ENCODE results near the gene RUVBL2. TPM values are rescaled to one million over a fixed set of nuclear protein-coding genes. Genes with fewer than 3 reads are reported as not detected.

Gene RUVBL2
- total and polyA plus RNA-seq, 2 of the 4 experiments (the other 2 are of a cell fraction) = 196 to 391 TPM

DNA sequence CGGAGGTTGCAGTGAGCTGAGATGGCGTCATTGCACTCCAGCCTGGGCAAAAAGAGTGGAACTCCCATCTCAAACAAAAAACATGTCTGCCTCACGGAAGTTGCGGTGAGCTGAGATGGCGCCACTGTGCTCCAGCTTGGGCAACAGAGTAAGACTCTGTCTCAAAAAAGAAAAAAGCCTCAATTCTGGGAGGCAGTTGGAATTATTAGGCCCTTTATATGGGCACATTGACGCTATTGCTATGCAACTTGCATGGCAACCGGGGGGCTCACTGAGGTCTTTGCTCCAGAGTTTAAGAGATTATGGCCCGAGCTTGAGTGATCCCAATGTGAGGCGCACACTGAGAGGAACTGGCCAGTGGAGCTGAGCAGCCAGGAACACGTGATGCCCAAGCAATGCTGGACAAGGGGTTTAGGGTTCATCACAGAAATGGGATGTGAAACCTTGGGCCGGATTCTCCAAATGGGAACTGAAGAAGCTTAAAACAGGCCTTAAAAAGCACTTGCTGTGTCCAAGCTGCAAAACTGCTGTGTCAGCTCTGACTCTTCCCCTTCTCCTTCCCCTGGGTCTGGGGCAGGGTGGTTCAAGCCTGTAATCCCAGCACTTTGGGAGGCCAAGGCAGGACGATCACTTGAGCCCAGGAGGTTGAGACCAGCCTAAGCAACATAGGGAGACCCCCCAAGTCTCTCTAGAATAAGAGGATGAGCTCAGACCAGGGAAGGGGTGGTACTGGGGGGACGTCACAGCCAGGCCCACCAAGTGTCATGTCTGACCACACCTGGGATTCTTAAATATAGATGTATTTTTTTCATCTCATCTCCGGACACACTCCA, 26.1 kb upstream of the RUVBL2 start:
- 93% methylated on average over 3 of the region's 14 CpGs; no CpG with 5 or more reads in 1 of the 2 experiments for WGBS, 2 experiments (ENCODE audit: extremely low coverage in 2 of 2, insufficient read length in 1 of 2)
- in situ Hi-C loops (cut with MboI; ENCODE audit: low sequenced_read_pairs) = loop anchor here (10.0 kb wide), 1 partner anchor 323 kb away; the partner anchor contains the start of gene CA11
- peak overlapping the region; percentile 78; the same call in 1 of the 2 replicates for H3K4me3 ChIP-seq (ENCODE audit: insufficient read depth, low read depth, low read length)
- H3K36me3 ChIP-seq (ENCODE audit: control insufficient read depth, insufficient read depth, low read length) = peaks cover 32% of the 10 kb centered on the region
- H4K91ac ChIP-seq (ENCODE audit: insufficient read depth, low read depth, low read length) = no peak overlapping the region
- H3K14ac ChIP-seq (replicated peaks; ENCODE audit: low read depth, low read length) = no peak overlapping the region
- peak; percentile 0 for ATAC-seq (ENCODE audit: low read depth)
- peak overlapping the region; percentile 47 for H2AK9ac ChIP-seq (replicated peaks; ENCODE audit: low read depth, low read length, poor library complexity)
- H3K4me2 ChIP-seq (ENCODE audit: low read depth, low read length) = peak overlapping the region; percentile 91; the same call in 1 of the 2 replicates
- peak; percentile 43; the same call in 1 of the 2 replicates for TF ChIP-seq NFE2L2 (IDR thresholded peaks at IDR 0.05; ENCODE audit: low read depth, low read length)
- TF ChIP-seq, protein P1, sequence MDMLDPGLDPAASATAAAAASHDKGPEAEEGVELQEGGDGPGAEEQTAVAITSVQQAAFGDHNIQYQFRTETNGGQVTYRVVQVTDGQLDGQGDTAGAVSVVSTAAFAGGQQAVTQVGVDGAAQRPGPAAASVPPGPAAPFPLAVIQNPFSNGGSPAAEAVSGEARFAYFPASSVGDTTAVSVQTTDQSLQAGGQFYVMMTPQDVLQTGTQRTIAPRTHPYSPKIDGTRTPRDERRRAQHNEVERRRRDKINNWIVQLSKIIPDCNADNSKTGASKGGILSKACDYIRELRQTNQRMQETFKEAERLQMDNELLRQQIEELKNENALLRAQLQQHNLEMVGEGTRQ (IDR thresholded peaks at IDR 0.05; ENCODE audit: low read depth, low read length) = no peak
- TF ChIP-seq MAFK (IDR thresholded peaks at IDR 0.05; ENCODE audit: low read depth, low read length) = peak; percentile 94
- no peak overlapping the region for H2BK5ac ChIP-seq (ENCODE audit: low read depth, low read length, poor library complexity, severe bottlenecking)
- no peak overlapping the region; the same call in 1 of the 2 replicates for H3K27ac ChIP-seq (ENCODE audit: insufficient read depth, low read length)
- H3K27me3 ChIP-seq (ENCODE audit: control insufficient read depth, insufficient read depth, low read length) = no peaks in the 10 kb centered on the region
- CTCF ChIA-PET = interaction anchor here (0.6 to 1.3 kb wide), 2 partner anchors 26 to 112 kb away, joined by 3 read pairs; partner anchors contain the start of genes GYS1 and RUVBL2
- peak overlapping the region in 1 of 2 experiments; percentile 22; a peak in 1 of 4 replicates for H4K8ac ChIP-seq (ENCODE audit: low read depth in 2 of 2, low read length in 2 of 2)
- no peak overlapping the region for H3K9ac ChIP-seq (ENCODE audit: low read depth, low read length)
- H3K23ac ChIP-seq (ENCODE audit: low read depth, low read length) = no peak overlapping the region; the same call in 1 of the 2 replicates
- no peak overlapping the region for H2BK120ac ChIP-seq (ENCODE audit: low read depth, low read length)
- no peak overlapping the region for H2BK15ac ChIP-seq (ENCODE audit: low read depth, low read length)
- H3K4me1 ChIP-seq (ENCODE audit: control insufficient read depth, insufficient read depth, low read length) = peaks cover 16% of the 10 kb centered on the region
- BruUV-seq (replicated peaks) = no TSS peak
- dilution Hi-C loops (cut with HindIII; ENCODE audit: low sequenced_read_pairs, unreplicated experiment) = no loop called here
- DNase-seq = peak; percentile 67
- 0 out of 2 replicates have a peak overlapping the region, but pooled peaks have one; percentile 28 for H2AK5ac ChIP-seq (ENCODE audit: low read depth, low read length)
- no peaks in the 10 kb centered on the region for H3K9me3 ChIP-seq (ENCODE audit: control insufficient read depth, insufficient read depth, low read length)
- H2AFZ ChIP-seq (replicated peaks; ENCODE audit: low read length, poor library complexity) = no peak overlapping the region
- H3K56ac ChIP-seq (ENCODE audit: extremely low read depth, insufficient read depth, low read length) = no peak overlapping the region
- H3K9me1 ChIP-seq (ENCODE audit: insufficient read depth, low read length) = peaks cover 11% of the 10 kb centered on the region
- no peak overlapping the region for H2BK20ac ChIP-seq (ENCODE audit: low read depth, low read length)
- H4K20me1 ChIP-seq (ENCODE audit: insufficient read depth, low read length) = peaks cover 45% of the 10 kb centered on the region
- H3K18ac ChIP-seq (ENCODE audit: low read depth, low read length) = no peak overlapping the region
- intact Hi-C loops (cut with micrococcal nuclease) = loop anchor here (10.0 kb wide), 1 partner anchor 323 kb away; the partner anchor contains the start of gene CA11
- POLR2A ChIA-PET (ENCODE audit: unreplicated experiment) = interaction anchor here (0.6 to 1.0 kb wide), 5 partner anchors 25 to 176 kb away, joined by 3 to 4 read pairs (median 3); partner anchors contain the start of gene PPP1R15A
- no peak overlapping the region for H4K5ac ChIP-seq (ENCODE audit: low read depth, low read length)
- peaks cover 0 to 45% of the 10 kb centered on the region in 2 experiments; a peak in 3 of 4 replicates for H3K79me1 ChIP-seq (ENCODE audit: low read depth in 1 of 2, low read length in 2 of 2)
- no peak overlapping the region for H3K4ac ChIP-seq (ENCODE audit: low read depth, low read length)

Data from IMR-90 (cell line).